Psoas muscle (tissue), 8 donors: ENCODE data around the gene DCHS1. TPM values are rescaled to one million over a fixed set of nuclear protein-coding genes. Genes with fewer than 3 reads are reported as not detected.
A peak's percentile ranks its signal among the peaks of the same experiment; 100 is the strongest.

ENCODE experiments used
- ATAC-seq, 4 donors: fragments of 200-7000 bp; cut with Tn5 transposase; one replicate each; pipeline ENCODE4 v1.9.1; 2020; ENCODE audit warnings: moderate library complexity in 3 of 4, mild to moderate bottlenecking in 2 of 4
- DNase-seq, 2 donors: peaks; one replicate each; pipeline ENCODE4 v3.0.0-alpha.2; 2020
- H3K27ac ChIP-seq: fragments of 200-600 bp; one replicate; pipeline ENCODE4 v1.8.0; 2022
- H3K27me3 ChIP-seq, 3 donors: fragments of 200-600 bp in 1 of 3; one replicate each; pipeline versions ENCODE4 v1.6.1 to v1.8.0; 2013 to 2022; ENCODE audit warnings: low read length in 2 of 3, mild to moderate bottlenecking in 2 of 3, moderate library complexity in 1 of 3; ENCODE audit not compliant: insufficient read depth in 3 of 3
- H3K36me3 ChIP-seq, 2 donors: fragments of 200-600 bp in 1 of 2; one replicate each; pipeline versions ENCODE4 v1.6.1 to v1.8.0; 2013 to 2022; ENCODE audit warnings: low read depth in 1 of 2, mild to moderate bottlenecking in 1 of 2, moderate library complexity in 1 of 2; ENCODE audit not compliant: insufficient read depth in 1 of 2
- H3K4me1 ChIP-seq: fragments of 200-600 bp; one replicate; pipeline ENCODE4 v1.8.0; 2022
- H3K4me3 ChIP-seq: fragments of 200-600 bp; one replicate; pipeline ENCODE4 v1.8.0; 2022; ENCODE audit warnings: mild to moderate bottlenecking
- H3K9me3 ChIP-seq: fragments of 200-600 bp; one replicate; pipeline ENCODE4 v1.8.0; 2022
- WGBS, 3 donors: extraction: QIAGEN DNeasy Blood & Tissue Kit; methylation state at CpG; one replicate each; pipeline versions ENCODE4 v1.1.6 to v1.1.7; 2013; 5-methylcytosine and 5-hydroxymethylcytosine counted together
- intact Hi-C, 2 donors: fragments of 100-400 bp; cut with DNase I; formaldehyde crosslinking; loops; one replicate each; pipeline versions ENCODE4 v1.11.0 to v1.14.2; 2022
- polyA plus RNA-seq, 3 donors: library from polyadenylated mRNA; stranded (reverse); fragments of 200-250 nt; gene quantifications; one replicate each; pipeline ENCODE4 v1.2.3, GENCODE V29; 2013
- total RNA-seq, 4 donors: library from RNA; stranded (reverse); fragmentation: NEBNext Ultra II Directional in 2 of 4; extraction: Animal tissue kit (Norgen Biotek cat#: 25700) in 2 of 4; gene quantifications; one replicate each; pipeline versions ENCODE4 v1.2.1 to v1.2.4, GENCODE V29; 2021 to 2023
- TF ChIP-seq, protein P1 (sequence below): fragments of 200-600 bp; IDR thresholded peaks from one replicate; pipeline ENCODE4 v1.8.0; 2022; ENCODE audit warnings: antibody characterized with exemption
- donor health status: healthy with polysubstance abuse.
- donor health status: DM: no; HTN: no; CAD: no; lungs with moderate emphysema.
- donor health status: Bipolar disorder and iron deficiency.
- donor health status: healthy.
- donor health status: DM: yes; HTN: yes; CAD: no.
- donor health status: DM: no; HTN: no; CAD: no.
- donor health status: DM: no; HTN: no; CAD: no.
- donor health status: DM: yes; HTN: yes; CAD: no.

DCHS1 gene
- total and polyA plus RNA-seq, 7 donors: 0.98 to 7.2 (median 3.2) TPM

DNA sequence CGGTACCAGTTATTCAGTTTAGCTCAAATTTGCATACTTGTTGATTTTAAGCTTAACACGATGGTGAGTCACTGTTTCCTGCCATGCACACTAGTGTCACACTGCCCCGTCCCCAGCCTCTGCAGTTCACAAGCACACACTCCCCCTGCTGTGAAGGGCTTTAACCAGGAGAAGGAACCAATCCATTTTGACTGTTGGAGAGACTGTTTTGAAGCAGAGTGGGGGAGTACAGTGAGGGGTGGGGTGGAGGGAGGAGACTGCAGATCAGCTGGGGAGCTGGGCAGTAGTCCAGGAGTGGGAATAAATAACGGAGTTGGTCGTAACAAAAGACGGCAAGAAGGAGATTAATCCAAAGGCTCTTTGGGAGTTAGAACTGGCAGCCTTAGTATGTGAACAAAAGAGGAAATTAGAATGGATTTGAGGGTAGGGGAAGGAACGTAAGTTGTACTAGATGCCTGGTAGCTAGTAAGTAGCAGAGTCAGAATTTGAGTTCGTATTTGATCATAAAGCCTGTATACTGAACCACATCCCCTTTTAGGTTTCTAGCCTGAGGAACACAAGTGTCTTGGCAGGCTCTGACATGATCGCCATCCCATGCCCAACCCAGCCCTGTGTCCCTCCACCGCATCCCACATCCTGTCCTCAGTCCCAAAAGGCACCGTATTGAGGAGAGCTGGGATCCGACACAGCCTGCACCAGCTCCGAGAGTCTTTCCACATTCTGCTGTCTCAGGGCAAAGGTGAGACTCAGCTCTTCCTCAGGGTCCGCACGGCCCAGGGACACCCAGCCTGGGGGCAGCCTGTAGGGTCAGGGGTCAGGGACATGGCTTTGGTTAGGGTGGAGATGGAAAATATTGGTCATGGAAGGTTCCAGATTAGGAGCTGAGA lies 37.2 kb downstream of the DCHS1 start:
- Histone ChIP-seq H3K4me1 (peaks cover 23% of the 10 kb centered on the region), H3K9me3 (no peaks in the 10 kb centered on the region), H3K36me3 (peaks cover 0 to 36% of the 10 kb centered on the region in 2 donors), H3K27me3 (no peaks in the 10 kb centered on the region), H3K27ac (peak overlapping the region; percentile 89), H3K4me3 (peak overlapping the region; percentile 80)
- TF ChIP-seq, protein P1, sequence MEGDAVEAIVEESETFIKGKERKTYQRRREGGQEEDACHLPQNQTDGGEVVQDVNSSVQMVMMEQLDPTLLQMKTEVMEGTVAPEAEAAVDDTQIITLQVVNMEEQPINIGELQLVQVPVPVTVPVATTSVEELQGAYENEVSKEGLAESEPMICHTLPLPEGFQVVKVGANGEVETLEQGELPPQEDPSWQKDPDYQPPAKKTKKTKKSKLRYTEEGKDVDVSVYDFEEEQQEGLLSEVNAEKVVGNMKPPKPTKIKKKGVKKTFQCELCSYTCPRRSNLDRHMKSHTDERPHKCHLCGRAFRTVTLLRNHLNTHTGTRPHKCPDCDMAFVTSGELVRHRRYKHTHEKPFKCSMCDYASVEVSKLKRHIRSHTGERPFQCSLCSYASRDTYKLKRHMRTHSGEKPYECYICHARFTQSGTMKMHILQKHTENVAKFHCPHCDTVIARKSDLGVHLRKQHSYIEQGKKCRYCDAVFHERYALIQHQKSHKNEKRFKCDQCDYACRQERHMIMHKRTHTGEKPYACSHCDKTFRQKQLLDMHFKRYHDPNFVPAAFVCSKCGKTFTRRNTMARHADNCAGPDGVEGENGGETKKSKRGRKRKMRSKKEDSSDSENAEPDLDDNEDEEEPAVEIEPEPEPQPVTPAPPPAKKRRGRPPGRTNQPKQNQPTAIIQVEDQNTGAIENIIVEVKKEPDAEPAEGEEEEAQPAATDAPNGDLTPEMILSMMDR: no peak
- DNase-seq (peak in 1 of 2 donors; percentile 51), ATAC-seq (peak; percentile 6 to 13 (median 12))
- intact Hi-C loops: loop anchor here (2.0 to 10.0 kb wide), 4 partner anchors 64 to 384 kb away; partner anchors contain the start of genes MRPL17 (in 2 of the 2), CNGA4 (in 1 of the 2) and FHIP1B (in 1 of the 2)
- WGBS, 3 donors: 19 to 24% (median 21%) methylated on average over 15 of the region's 15 CpGs

DNA sequence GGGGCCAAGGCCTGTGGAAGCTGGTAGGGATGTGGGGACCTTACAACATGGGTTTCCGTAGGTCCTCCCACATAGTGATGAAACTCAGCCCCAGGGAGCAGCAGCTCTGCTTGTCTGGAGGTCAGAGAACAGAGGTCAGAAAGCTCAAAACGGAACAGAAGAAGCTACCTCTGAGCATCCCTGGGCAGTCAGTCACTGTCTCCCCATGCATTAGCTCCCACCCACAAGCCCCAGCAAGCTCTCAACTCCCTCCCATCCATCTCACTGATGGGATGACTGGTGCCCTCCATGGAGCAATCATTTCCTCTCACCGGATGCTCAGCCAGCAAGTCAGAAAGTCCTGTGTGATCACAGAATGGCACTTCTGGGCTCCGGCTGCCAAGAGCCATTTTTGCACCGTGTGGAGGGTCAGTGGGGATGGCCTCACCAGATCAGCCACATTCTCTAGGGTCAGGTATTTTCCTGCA lies 38.3 kb downstream of the DCHS1 start:
- Histone ChIP-seq H3K9me3 (no peaks in the 10 kb centered on the region), H3K27ac (no peak overlapping the region), H3K36me3 (peaks cover 0 to 36% of the 10 kb centered on the region in 2 donors), H3K27me3 (no peaks in the 10 kb centered on the region), H3K4me3 (peak overlapping the region; percentile 80), H3K4me1 (peaks cover 31% of the 10 kb centered on the region)
- intact Hi-C loops: loop anchor here (5.0 to 10.0 kb wide), 3 partner anchors 65 to 383 kb away; partner anchors contain the start of genes CNGA4 (in 1 of the 2), FHIP1B (in 1 of the 2) and MRPL17 (in 1 of the 2)
- 87 to 91% (median 87%) methylated on average over 5 of the region's 5 CpGs for WGBS, 3 donors
- DNase-seq: no peak
- TF ChIP-seq, protein P1: no peak
- ATAC-seq: no peak

DNA sequence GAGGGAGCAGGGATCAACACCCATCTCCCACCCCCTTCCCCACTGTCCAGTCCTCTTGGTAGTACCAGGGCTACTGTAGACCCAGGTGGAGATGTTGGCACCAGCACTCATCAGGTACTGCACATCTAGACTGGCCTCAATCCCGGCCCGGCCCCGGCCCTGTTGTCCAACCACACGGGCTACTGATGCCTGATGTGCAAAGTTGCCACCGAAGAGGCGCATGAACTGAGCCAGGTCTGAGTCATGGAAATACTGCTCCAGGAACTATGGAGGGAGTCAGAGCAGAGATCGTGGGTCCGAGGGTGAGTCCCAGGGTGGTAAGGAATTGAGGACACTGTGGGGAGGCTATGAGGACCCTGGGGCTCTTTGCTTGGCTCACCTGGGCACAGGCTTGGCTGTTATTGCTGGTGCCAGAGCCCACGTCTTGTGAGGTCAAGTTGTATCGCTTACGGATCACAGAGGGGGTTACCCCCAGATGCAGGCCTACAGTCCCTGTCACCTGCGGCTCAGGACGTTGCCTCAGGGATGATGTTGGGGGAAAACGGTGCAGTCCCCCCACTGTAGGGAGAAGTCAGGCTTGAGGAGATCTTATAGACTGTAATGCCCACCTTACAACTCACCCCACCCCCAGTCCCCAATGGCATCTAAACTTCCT lies 38.9 kb downstream of the DCHS1 start:
- intact Hi-C loops: loop anchor here (5.0 to 10.0 kb wide), 3 partner anchors 66 to 382 kb away; partner anchors contain the start of genes CNGA4 (in 1 of the 2), FHIP1B (in 1 of the 2) and MRPL17 (in 1 of the 2)
- Histone ChIP-seq H3K9me3 (no peaks in the 10 kb centered on the region), H3K4me1 (peaks cover 31% of the 10 kb centered on the region), H3K36me3 (peaks cover 0 to 36% of the 10 kb centered on the region in 2 donors), H3K4me3 (no peak overlapping the region), H3K27ac (no peak overlapping the region), H3K27me3 (no peaks in the 10 kb centered on the region)
- DNase-seq (no peak), ATAC-seq (no peak)
- WGBS, 3 donors: 90 to 91% (median 91%) methylated on average over 14 of the region's 14 CpGs
- TF ChIP-seq, protein P1: no peak

DNA sequence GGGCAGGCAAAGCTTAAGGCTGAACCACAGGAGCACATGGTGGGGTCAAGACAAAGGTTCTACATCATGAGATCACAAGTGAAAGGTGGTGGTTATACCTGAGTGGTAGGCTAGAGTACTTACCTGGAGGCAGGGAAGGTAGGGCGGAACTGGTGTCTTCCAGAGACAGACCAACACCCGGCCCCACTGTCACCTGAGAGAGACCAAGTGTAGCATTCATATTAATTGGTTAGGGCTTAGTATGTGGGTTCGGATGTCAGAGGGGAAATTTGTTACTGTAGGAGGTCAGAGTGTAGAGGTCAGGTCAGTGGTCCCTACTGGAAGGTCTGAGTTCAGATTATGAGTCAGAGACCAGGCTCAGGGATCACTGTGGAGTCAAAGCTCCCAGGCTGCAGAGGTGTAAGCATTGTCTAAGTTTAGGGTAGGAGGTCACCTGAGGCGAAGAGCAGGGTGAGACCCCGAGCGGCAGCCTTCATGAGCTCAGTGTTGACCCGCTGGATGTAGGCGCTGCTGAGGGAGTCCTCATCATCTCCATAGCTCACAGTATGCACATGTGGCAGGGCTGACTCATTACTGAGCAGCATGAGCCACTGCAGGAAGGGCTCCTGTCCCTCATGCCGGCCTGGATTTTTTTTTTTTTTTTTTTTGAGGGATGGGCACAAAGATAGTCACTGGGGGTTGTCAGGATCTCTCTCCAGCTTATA lies 39.6 kb downstream of the DCHS1 start:
- H3K4me1 ChIP-seq: peaks cover 36% of the 10 kb centered on the region

More for the DNA sequence above, 39.6 kb downstream of the DCHS1 start:
- Histone ChIP-seq H3K27me3 (no peaks in the 10 kb centered on the region), H3K4me3 (no peak overlapping the region), H3K27ac (no peak overlapping the region), H3K36me3 (peaks cover 0 to 39% of the 10 kb centered on the region in 2 donors), H3K9me3 (no peaks in the 10 kb centered on the region)
- ATAC-seq (no peak), DNase-seq (no peak)
- intact Hi-C loops: loop anchor here (5.0 to 10.0 kb wide), 3 partner anchors 66 to 381 kb away; partner anchors contain the start of genes CNGA4 (in 1 of the 2), FHIP1B (in 1 of the 2) and MRPL17 (in 1 of the 2)
- 89 to 94% (median 93%) methylated on average over 9 of the region's 9 CpGs for WGBS, 3 donors
- TF ChIP-seq, protein P1: no peak
